ENCODE data around the gene DUSP12.

- no peak for TF ChIP-seq EZH2 (IDR thresholded peaks at IDR 0.05; ENCODE audit: borderline replicate concordance, low read length)
- no peak for TF ChIP-seq CTCF (conservative IDR thresholded peaks at IDR 0.05 in 1 of 2, IDR thresholded peaks at IDR 0.05 in 1 of 2; ENCODE audit: extremely low read depth in 1 of 2, insufficient read depth in 1 of 2, low read depth in 1 of 2, low read length in 2 of 2)
Measured at GRCh38 chr1:161790587-161791317, 41.2 kb downstream of the DUSP12 start.

Measured in mammary epithelial cell (primary cell).